Activated naive CD4-positive, alpha-beta T cell treated with anti-CD3 and anti-CD28 coated beads, Interleukin-2, amount 10 ng/mL, durations not matched to agents 7 days and 5 days (primary cell): ENCODE data around the gene GUCY1A1.

Experiments used
- CTCF ChIA-PET: fragments of 350-600 bp; sonication (Branson Sonifier 250); formaldehyde crosslinking; loops from one replicate; lab custom pipeline; 2021; ENCODE audit warnings: antibody characterized with exemption; lab: Charles Lee
- DNase-seq: peaks from one replicate; pipeline ENCODE4 v3.0.0-alpha.2; 2020
- H3K27ac Mint-ChIP-seq: one replicate; pipeline ENCODE4 v1.8.0; 2021; ENCODE audit warnings: mild to moderate bottlenecking, moderate library complexity, mixed read lengths
- H3K27me3 Mint-ChIP-seq: one replicate; pipeline ENCODE4 v1.8.0; 2021; ENCODE audit warnings: mild to moderate bottlenecking, mixed read lengths
- H3K36me3 Mint-ChIP-seq: one replicate; pipeline ENCODE4 v1.8.0; 2021; ENCODE audit warnings: mixed read lengths
- H3K4me1 Mint-ChIP-seq: one replicate; pipeline ENCODE4 v1.8.0; 2021; ENCODE audit warnings: mixed read lengths
- H3K4me3 Mint-ChIP-seq: one replicate; pipeline ENCODE4 v1.8.0; 2021; ENCODE audit warnings: mild to moderate bottlenecking, moderate library complexity, mixed read lengths
- H3K9me3 Mint-ChIP-seq: one replicate; pipeline ENCODE4 v1.8.0; 2021; ENCODE audit warnings: mixed read lengths

Gene GUCY1A1

GRCh38 chr4:155673453-155673979 lies 6.9 kb downstream of the GUCY1A1 start:
- Mint-ChIP-seq H3K27me3 (no peaks in the 10 kb centered on the region), H3K4me3 (no peak overlapping the region), H3K27ac (no peak overlapping the region), H3K9me3 (no peaks in the 10 kb centered on the region), H3K4me1 (no peaks in the 10 kb centered on the region), H3K36me3 (no peaks in the 10 kb centered on the region)
- DNase-seq = no peak
- CTCF ChIA-PET = no interaction called here

GRCh38 chr4:155674669-155675071 lies 8.0 kb downstream of the GUCY1A1 start:
- Mint-ChIP-seq H3K27ac (no peak overlapping the region), H3K4me1 (no peaks in the 10 kb centered on the region), H3K9me3 (no peaks in the 10 kb centered on the region), H3K36me3 (no peaks in the 10 kb centered on the region), H3K27me3 (no peaks in the 10 kb centered on the region), H3K4me3 (no peak overlapping the region)
- DNase-seq = no peak
- CTCF ChIA-PET = no interaction called here

GRCh38 chr4:155675709-155676429 lies 9.2 kb downstream of the GUCY1A1 start:
- H3K27me3 Mint-ChIP-seq = no peaks in the 10 kb centered on the region
- H3K4me3 Mint-ChIP-seq = no peak overlapping the region
- no peak for DNase-seq
- H3K9me3 Mint-ChIP-seq = no peaks in the 10 kb centered on the region
- H3K27ac Mint-ChIP-seq = no peak overlapping the region
- no peaks in the 10 kb centered on the region for H3K4me1 Mint-ChIP-seq
- H3K36me3 Mint-ChIP-seq = no peaks in the 10 kb centered on the region
- CTCF ChIA-PET = no interaction called here

- H3K27me3 Mint-ChIP-seq = no peaks in the 10 kb centered on the region
- DNase-seq = no peak
- no peak overlapping the region for H3K4me3 Mint-ChIP-seq
- no peak overlapping the region for H3K27ac Mint-ChIP-seq
- CTCF ChIA-PET = no interaction called here
- no peaks in the 10 kb centered on the region for H3K36me3 Mint-ChIP-seq
- no peaks in the 10 kb centered on the region for H3K9me3 Mint-ChIP-seq
- no peaks in the 10 kb centered on the region for H3K4me1 Mint-ChIP-seq
Observed at GRCh38 chr4:155676430-155676825, 9.8 kb downstream of the GUCY1A1 start.

- Mint-ChIP-seq H3K4me1 (no peaks in the 10 kb centered on the region), H3K4me3 (no peak overlapping the region), H3K27me3 (no peaks in the 10 kb centered on the region), H3K9me3 (no peaks in the 10 kb centered on the region), H3K36me3 (no peaks in the 10 kb centered on the region), H3K27ac (no peak overlapping the region)
- CTCF ChIA-PET = no interaction called here
- no peak for DNase-seq
Observed at GRCh38 chr4:155678011-155678410, 11.4 kb downstream of the GUCY1A1 start.

GRCh38 chr4:155679343-155679742 lies 12.7 kb downstream of the GUCY1A1 start:
- Mint-ChIP-seq H3K9me3 (no peaks in the 10 kb centered on the region), H3K4me1 (no peaks in the 10 kb centered on the region), H3K27ac (no peak overlapping the region), H3K27me3 (no peaks in the 10 kb centered on the region), H3K36me3 (no peaks in the 10 kb centered on the region), H3K4me3 (no peak overlapping the region)
- no peak for DNase-seq
- CTCF ChIA-PET = no interaction called here

GRCh38 chr4:155681886-155682285 lies 15.2 kb downstream of the GUCY1A1 start:
- Mint-ChIP-seq H3K4me3 (no peak overlapping the region), H3K27ac (no peak overlapping the region), H3K9me3 (no peaks in the 10 kb centered on the region), H3K36me3 (no peaks in the 10 kb centered on the region), H3K27me3 (no peaks in the 10 kb centered on the region), H3K4me1 (no peaks in the 10 kb centered on the region)
- CTCF ChIA-PET = no interaction called here
- DNase-seq = no peak

- H3K27me3 Mint-ChIP-seq = no peaks in the 10 kb centered on the region
- no peak overlapping the region for H3K4me3 Mint-ChIP-seq
- no peaks in the 10 kb centered on the region for H3K9me3 Mint-ChIP-seq
- no peak for DNase-seq
- no peak overlapping the region for H3K27ac Mint-ChIP-seq
- no peaks in the 10 kb centered on the region for H3K4me1 Mint-ChIP-seq
- no peaks in the 10 kb centered on the region for H3K36me3 Mint-ChIP-seq
- CTCF ChIA-PET = no interaction called here
Observed at GRCh38 chr4:155684423-155684822, 17.8 kb downstream of the GUCY1A1 start.

- Mint-ChIP-seq H3K9me3 (no peaks in the 10 kb centered on the region), H3K4me3 (no peak overlapping the region), H3K27me3 (no peaks in the 10 kb centered on the region), H3K27ac (no peak overlapping the region), H3K4me1 (no peaks in the 10 kb centered on the region), H3K36me3 (no peaks in the 10 kb centered on the region)
- CTCF ChIA-PET = no interaction called here
- DNase-seq = no peak
Observed at GRCh38 chr4:155684892-155685541, 18.4 kb downstream of the GUCY1A1 start.

GRCh38 chr4:155687380-155687982 lies 20.8 kb downstream of the GUCY1A1 start:
- H3K9me3 Mint-ChIP-seq = no peaks in the 10 kb centered on the region
- CTCF ChIA-PET = no interaction called here

GRCh38 chr4:155688211-155688610 lies 21.6 kb downstream of the GUCY1A1 start:
- no peak for DNase-seq

More at GRCh38 chr4:155687380-155687982, 20.8 kb downstream of the GUCY1A1 start:
- H3K27me3 Mint-ChIP-seq = no peaks in the 10 kb centered on the region
- H3K4me1 Mint-ChIP-seq = no peaks in the 10 kb centered on the region
- no peaks in the 10 kb centered on the region for H3K36me3 Mint-ChIP-seq
- no peak overlapping the region for H3K27ac Mint-ChIP-seq
- H3K4me3 Mint-ChIP-seq = no peak overlapping the region
- DNase-seq = no peak

GRCh38 chr4:155688860-155689259 lies 22.2 kb downstream of the GUCY1A1 start:
- CTCF ChIA-PET = no interaction called here
- Mint-ChIP-seq H3K27me3 (no peaks in the 10 kb centered on the region), H3K4me1 (no peaks in the 10 kb centered on the region), H3K27ac (no peak overlapping the region), H3K9me3 (no peaks in the 10 kb centered on the region), H3K36me3 (no peaks in the 10 kb centered on the region), H3K4me3 (no peak overlapping the region)
- no peak for DNase-seq

More at GRCh38 chr4:155688211-155688610, 21.6 kb downstream of the GUCY1A1 start:
- Mint-ChIP-seq H3K9me3 (no peaks in the 10 kb centered on the region), H3K27ac (no peak overlapping the region), H3K4me1 (no peaks in the 10 kb centered on the region), H3K36me3 (no peaks in the 10 kb centered on the region), H3K4me3 (no peak overlapping the region), H3K27me3 (no peaks in the 10 kb centered on the region)
- CTCF ChIA-PET = no interaction called here

GRCh38 chr4:155690044-155690837 lies 23.6 kb downstream of the GUCY1A1 start:
- no peak for DNase-seq
- Mint-ChIP-seq H3K27me3 (no peaks in the 10 kb centered on the region), H3K4me3 (no peak overlapping the region), H3K36me3 (no peaks in the 10 kb centered on the region), H3K27ac (no peak overlapping the region), H3K9me3 (no peaks in the 10 kb centered on the region), H3K4me1 (no peaks in the 10 kb centered on the region)
- CTCF ChIA-PET = no interaction called here

- Mint-ChIP-seq H3K27me3 (no peaks in the 10 kb centered on the region), H3K4me3 (no peak overlapping the region), H3K36me3 (no peaks in the 10 kb centered on the region), H3K9me3 (no peaks in the 10 kb centered on the region), H3K27ac (no peak overlapping the region), H3K4me1 (no peaks in the 10 kb centered on the region)
- CTCF ChIA-PET = no interaction called here
- no peak for DNase-seq
Observed at GRCh38 chr4:155692361-155692760, 25.7 kb downstream of the GUCY1A1 start.
